HG03066 (cell line): ENCODE measurements around the gene RETSAT.

Source experiments
- ATAC-seq: cut with Tn5 transposase; IDR thresholded peaks from one replicate; pipeline ENCODE4 v1.9.1; 2021; ENCODE audit warnings: low read depth; ENCODE audit not compliant: unreplicated experiment

Gene RETSAT

GRCh38 chr2:85312404-85312803 lies 41.9 kb downstream of the RETSAT start:
- no peak for ATAC-seq

GRCh38 chr2:85310330-85310729 lies 44.0 kb downstream of the RETSAT start:
- no peak for ATAC-seq

- ATAC-seq = no peak
Measured at GRCh38 chr2:85309699-85310321, 44.5 kb downstream of the RETSAT start.

- no peak for ATAC-seq
Measured at GRCh38 chr2:85308896-85309555, 45.3 kb downstream of the RETSAT start.

GRCh38 chr2:85308201-85308600 lies 46.1 kb downstream of the RETSAT start:
- ATAC-seq = no peak

GRCh38 chr2:85307527-85307897 lies 46.8 kb downstream of the RETSAT start:
- ATAC-seq = no peak

- ATAC-seq = no peak
Measured at GRCh38 chr2:85303780-85304531, 50.4 kb downstream of the RETSAT start.

- no peak for ATAC-seq
Measured at GRCh38 chr2:85302121-85302520, 52.2 kb downstream of the RETSAT start.
